Renal cortical epithelial cell (primary cell): ENCODE results near the gene SRMS. TPM values are rescaled to one million over a fixed set of nuclear protein-coding genes. Genes with fewer than 3 reads are reported as not detected.

Experiments
- DNase-seq: peaks from one replicate; pipeline ENCODE4 v3.0.0-alpha.2; 2011; ENCODE audit warnings: low read depth
- total RNA-seq: library from RNA; depleted of rRNA; stranded (reverse); fragments of >200 nt; gene quantifications from 2 replicates; pipeline ENCODE4 v1.2.3, GENCODE V29; 2014

Gene SRMS
- total RNA-seq, 1 donor from 2014 or later = not detected

DNA sequence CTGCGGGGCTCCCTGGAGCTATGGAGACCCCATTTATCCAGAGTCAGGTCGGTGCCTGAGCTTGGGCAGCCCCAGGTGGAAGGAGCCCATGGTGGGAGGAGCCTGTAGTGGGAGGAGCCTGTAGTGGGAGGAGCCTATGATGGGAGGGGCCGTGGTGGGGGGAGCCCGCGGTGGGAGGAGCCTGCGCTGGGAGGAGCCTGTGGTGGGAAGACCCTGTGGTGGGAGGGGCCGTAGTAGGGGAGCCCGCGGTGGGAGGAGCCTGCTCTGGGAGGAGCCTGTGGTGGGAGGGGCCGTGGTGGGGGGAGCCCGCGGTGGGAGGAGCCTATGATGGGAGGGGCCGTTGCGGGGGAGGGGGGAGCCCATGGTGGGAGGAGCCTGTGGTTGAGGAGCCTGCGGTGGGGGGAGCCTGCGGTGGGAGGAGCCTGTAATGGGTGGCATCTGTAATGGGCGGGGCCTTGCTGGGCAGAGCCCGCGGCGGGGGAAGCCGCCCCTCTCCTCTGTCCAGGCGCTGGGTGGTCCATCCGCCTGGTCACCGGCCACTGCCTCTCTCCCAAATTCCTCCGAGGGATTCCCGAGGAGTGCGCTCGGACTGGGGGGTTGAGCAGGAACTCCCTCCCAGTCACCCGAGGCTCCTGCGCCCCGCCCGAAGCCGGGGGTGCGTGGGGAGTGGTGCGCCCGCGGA lies 5.8 kb upstream of the SRMS start:
- peak; percentile 25 for DNase-seq

DNA sequence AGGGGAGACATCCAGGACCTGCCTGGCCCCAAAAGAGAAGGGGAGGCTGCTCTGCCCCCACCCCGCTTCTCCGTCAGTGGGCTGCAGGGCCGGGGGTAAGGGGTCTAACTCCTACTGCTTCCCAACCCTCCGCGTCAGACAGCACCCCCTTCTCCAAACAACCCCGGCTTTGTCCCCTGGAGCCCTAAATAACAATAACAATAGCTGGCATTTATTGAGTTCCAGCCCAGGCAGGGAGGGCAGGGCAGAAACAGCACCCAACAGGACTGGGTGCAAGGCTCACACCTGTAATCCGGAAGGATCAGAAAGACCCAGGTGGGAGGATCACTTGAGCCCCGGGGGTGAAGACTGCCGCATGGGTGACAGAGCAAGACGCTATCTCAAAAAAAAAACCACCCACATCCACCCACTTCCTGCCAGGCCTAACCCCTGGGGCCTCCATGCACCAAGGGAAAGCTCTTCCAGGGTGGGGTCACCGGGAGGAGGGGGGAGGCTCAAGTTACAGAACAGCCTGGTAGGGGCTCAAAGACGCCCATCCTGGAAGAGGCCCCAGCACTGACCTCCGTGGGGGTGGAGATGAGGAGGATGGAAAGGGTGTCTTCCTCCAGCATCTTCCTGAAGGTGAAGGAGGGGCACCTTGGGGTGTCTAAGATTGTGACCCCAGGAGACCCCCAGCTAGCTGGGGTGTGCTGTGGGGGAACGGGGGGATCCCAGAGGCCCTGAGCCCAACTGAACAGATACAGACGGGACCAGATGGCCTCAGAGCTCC lies 5.1 kb upstream of the SRMS start:
- DNase-seq = no peak

DNA sequence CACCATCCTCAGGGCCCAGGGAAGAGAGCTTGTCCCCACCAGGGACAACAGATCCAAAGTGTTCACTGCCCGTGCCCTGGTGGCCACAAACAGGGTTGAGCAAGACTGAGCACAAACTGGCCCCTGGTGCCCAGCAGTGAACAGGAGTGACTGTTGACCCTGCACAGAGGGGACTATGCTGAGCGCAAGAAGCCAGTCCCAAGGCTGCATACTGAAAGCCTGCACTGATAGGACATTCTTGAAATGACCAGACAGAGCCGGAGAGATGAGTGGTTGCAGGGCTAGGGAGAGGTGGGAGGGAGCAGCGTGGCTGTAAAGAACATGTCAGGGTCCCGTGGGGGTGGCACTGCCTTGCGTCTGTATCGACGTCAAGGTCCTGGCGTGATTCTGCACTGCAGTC lies 3.5 kb upstream of the SRMS start:
- no peak for DNase-seq

DNA sequence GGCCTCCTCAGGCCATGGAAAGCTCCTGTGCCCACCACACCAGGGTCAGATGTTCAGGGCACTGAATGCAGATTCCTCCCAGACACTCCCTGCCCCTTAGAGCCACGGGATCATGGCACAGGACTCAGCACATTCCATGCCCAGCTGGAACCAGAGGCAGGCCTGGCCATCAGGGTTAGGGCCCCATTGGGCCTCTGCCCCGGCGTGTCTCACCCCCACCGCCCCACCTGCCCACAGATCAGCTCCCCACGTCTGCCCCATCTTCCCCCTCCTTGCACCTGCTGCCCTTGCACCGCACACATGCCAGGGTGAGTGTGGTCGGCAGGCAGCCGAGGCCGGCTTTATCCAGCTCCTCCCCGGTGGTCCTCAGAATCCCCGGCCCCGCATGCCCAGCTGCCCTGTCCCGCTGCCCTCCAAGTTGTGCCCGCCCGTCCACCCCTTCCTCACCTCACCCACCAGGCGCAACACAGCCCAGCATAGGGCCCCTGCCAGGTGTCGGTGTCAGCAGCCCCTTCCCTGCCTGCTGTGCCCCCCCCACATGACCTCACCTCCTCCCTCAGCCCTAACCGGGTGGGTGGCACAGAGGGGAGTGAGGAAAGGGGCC lies 2.2 kb upstream of the SRMS start:
- no peak for DNase-seq

DNA sequence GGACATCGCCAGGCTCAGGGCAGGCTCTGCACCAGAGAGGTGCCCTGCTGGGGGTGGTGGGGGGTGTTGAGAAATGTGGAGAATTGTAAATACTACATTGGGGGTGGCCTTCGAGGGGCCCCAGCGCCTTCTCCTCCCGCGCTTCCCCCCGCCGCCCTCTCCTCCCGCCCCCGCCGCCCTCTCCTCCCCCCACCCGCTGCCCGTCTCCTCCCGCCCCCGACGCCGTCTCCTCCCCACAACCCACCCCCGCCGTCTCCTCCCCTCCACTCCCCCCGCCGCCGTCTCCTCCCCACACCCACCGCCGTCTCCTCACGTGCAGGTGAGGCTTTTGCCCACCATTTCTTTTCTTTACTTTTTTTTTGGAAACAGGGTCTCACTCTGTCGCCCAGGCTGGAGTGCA lies 1.5 kb upstream of the SRMS start:
- DNase-seq = no peak

DNA sequence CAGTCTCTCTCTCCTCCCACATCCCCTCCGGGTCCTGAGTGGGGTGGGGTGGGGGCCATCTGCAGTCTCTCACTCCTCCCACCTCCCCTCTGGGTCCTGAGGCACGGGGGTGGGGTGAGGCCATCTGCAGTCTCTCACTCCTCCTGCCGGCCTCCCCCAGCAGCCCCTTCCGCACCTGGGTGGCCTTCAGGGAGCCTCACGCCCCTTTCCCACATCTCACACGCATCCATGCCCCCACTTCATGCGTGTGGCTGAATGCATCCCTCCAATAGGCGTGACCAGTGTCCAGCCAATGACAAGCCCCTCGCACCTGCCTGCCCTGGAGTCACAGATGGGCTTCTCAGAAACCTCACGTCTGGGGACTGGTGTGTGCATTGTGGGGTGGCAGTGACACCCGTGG lies 993 bp upstream of the SRMS start:
- DNase-seq = no peak

DNA sequence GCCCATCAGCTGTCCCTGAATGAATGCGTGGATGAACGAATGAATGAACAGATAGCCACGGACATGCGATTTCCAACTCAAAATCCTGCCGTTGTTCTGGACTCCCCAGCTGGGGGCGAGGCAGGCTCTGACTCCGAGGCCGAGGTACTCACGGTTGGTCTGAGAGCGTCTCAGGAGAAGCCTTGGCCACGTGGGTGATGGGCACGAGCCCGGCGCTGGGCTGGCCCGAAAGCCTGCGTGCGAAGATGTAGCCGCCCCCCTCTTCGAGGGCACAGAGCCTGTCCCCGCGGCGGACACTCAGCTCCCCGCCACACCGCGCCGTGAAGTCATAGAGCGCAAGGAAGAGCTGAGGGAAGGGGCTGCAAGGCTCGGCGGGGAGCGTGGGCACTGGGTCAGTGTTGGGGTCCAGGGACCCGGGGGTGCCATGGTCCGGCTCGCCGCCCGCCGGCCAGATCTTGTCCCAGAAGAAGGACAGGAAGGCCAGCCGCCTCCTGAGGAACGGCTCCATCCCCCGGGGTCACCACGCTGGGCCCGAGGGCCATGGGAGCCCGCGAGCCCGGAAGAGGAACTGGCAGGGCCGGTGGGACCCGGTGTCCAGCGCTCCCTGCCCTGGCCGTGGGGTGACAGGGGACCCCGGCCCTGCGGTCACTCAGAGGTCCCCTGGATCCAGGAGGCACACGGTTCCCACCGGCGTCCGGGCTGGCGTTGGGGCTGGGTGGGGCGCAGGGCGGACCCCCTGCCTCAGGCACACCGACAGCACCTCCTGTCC lies 409 bp downstream of the SRMS start:
- DNase-seq = no peak

DNA sequence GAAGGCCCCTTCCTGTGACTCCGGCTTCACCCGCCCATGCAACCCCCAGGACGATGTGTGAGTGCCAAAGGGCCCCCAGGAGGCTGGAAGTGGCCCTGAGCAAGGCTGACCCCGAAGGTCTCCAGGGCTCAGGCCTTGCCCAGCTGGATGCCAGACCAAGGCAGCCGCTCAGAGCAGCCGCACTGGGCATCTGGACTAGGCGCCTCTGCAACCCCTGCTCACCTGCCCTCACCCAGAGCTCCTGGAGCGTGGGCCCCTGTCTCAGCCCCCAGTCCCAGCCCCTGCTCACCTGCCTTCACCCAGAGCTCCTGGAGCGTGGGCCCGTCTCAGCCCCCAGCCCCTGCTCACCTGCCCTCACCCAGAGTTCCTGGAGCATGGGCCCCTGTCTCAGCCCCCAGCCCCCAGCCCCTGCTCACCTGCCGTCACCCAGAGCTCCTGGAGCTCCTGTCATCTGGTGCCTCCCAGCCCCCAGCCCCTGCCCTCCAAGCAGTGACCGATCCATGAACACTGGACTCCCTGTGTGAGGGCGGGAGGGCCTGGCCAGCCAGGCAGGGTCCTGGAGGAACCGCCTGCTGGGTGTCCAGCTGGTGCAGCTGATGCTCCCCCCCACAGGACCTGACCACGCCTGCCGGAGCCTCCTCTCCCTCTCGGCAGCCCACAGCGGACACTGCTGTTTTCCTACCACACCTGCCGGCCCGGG lies 1.1 kb downstream of the SRMS start:
- DNase-seq = no peak

DNA sequence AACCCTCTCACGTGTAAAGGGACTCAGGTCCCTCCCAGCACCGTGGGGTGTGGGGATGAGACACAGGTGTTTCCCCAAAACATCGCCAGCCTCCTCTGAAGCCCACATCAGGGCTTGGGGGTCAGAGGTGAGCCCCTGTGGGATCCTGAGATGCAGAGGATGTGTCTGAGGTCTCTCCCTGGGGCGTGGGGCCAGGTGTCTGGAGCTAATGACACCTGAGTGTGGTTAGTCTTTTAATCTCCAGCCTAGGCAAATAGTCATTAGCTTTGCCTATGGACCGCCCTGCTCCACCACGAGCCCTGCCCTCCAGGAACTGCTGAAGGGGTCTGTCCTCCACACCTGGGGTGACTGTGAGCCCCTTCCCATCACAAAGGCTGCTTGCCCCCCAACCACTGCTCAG lies 1.7 kb downstream of the SRMS start:
- no peak for DNase-seq

DNA sequence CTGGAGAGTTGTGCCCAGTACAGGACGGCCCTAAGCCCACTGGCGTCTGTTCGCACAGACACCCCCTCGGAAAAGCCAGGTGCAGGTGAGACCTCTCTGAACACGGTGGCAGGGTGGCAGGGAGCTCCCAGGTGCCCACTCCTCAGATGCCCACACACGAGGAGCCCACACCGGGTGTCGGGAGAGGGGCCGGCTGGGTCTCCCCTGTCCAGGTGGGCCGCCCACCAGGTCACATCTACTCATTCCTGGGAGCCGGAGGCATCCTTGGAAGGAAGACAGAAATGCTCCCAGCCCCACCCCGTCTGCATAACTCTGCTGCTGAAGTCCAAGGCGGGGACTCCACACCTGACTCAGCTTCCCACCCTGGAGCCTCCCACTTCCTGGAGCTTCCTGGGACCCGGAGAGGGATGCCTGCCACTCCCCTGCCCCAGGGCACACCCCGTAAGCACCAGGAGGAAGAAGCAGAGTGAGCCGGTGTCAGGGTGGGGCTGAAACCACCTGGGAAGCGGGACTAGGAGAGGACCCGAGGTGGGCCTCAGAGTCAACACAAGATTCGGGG lies 2.5 kb downstream of the SRMS start:
- DNase-seq = peak; percentile 33

DNA sequence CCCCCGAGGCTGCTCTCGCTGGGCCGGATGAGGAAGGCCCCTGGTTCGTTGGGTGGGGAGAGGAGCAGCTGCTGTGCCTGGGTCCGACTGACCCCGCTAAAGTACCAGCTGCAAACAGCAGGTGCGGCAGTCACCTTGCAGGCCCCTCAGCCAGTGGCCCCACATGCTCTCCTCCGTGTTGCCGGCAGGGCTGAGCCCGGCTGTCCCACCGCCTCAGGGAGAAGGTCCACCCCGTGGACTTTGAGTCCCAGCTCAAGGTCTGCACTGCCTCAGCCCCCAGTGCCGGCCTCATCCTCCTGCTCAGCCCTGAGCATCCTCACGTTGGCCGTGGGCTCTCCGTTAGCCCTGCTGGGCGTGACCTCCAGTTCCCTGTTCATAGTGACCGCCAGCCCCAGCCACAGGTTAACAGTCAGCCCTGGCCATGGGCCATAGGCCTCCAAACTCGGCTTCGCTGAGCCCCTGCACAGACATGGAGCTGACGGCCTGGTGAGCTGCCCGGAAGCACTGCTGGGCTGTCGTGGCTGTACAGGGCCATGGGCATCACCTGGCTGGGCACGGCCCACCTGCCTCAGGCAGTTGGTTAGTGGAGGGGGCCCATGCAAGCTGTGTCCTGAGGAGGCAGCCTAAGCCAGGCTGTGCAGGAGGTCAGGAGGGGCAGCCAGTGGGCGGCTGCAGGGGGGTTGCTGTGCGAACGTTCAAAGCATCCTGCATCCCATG lies 3.1 kb downstream of the SRMS start:
- DNase-seq = no peak

DNA sequence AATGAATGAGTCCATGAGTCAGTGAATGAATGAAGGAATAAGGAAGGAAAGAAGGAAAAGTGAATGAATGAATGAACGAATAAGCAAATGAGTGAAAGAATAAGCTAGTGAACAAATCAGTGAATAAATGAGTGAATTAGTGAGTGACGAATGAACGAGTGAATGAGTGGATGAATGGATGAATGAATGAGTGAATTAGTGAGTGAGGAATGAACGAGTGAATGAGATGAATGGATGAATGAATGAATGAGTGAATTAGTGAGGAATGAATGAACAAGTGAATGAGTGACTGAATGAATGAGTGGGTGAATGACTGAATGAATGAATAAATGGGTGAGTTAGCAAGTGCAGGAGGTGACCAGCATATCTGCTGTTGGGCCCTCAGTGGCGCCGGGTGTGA lies 3.8 kb downstream of the SRMS start:
- DNase-seq = no peak

DNA sequence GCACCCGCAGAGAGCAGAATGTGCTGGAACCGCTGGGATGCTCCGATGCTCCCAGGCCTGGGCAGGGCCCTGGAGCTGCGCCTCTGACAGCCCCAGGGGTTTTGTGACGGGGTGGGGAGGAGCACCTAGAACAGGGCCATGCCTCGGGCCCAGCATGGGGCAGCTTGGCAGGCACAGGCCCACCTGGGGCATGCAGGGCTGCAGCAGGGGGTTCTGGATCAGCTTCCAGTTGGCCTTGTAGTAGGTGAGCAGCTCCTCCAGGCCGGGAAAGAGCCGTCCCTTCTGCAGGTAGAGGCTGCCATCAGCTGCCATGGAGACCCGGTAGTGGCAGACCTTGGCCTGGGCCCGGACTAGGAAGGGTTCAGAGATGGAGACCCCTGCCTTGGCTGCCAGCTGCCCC lies 4.4 kb downstream of the SRMS start:
- no peak for DNase-seq

DNA sequence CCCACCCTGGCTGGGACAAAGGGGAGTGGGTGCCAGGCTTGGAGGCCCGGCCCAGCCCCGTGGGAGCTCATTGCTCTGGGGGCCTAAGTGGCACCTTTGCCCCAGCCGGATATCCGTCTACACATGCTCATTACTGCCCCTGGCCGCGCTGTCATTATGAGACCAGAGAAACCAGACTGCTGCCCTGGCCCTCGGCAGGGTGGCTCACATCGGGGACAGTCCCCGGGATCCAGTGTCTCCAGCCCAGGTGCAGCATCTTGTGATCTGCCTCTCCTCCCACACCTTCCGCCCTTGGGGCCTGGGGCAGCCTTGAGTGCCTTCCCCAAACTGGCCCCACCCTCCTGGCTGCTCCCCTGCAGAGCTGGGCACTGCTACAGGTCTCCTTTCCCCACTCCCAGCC lies 4.9 kb downstream of the SRMS start:
- DNase-seq = no peak

DNA sequence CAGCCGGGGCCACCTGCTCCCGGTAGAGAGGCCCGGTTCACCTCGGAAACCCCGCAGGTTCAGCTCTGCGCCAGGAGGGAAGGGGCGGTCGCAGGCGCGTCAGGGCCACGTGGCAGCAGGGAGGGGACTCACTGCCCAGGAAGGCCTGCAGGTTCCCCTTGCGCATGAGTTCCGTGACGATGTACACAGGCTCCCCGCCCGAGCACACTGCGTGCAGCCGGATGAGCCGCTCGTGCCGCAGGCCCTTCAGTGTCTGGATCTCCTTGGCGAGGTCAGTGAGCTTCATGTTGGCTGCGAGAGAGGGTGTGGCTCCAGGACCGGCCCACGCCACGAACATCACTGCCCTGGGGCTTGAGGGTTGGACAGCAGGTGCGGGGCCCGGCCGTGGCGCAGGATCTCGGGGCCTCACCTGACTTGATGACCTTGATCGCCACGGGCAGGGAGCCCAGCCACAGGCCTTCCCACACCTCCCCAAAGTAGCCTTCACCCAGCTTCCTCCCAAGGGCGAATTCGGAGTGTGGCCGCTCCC lies 5.5 kb downstream of the SRMS start:
- DNase-seq = no peak

DNA sequence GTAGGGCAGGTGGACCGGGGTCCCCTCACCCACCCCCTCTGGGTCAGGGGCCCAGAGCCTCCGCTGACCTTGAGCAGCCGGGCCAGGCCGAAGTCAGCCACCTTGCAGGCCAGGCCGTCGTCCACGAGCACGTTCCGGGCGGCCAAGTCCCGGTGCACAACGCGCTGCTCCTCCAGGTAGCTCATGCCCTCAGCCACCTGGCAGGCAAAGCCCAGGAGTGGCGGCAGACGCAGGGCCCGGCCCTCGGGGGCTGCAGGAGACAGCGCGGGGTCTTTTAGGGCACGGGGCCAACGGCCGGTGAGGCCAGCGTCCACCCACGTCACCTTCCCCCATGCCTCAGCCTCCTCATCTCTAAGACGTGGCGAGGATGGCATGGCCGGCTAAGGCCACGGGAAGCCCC lies 6.2 kb downstream of the SRMS start:
- no peak for DNase-seq

DNA sequence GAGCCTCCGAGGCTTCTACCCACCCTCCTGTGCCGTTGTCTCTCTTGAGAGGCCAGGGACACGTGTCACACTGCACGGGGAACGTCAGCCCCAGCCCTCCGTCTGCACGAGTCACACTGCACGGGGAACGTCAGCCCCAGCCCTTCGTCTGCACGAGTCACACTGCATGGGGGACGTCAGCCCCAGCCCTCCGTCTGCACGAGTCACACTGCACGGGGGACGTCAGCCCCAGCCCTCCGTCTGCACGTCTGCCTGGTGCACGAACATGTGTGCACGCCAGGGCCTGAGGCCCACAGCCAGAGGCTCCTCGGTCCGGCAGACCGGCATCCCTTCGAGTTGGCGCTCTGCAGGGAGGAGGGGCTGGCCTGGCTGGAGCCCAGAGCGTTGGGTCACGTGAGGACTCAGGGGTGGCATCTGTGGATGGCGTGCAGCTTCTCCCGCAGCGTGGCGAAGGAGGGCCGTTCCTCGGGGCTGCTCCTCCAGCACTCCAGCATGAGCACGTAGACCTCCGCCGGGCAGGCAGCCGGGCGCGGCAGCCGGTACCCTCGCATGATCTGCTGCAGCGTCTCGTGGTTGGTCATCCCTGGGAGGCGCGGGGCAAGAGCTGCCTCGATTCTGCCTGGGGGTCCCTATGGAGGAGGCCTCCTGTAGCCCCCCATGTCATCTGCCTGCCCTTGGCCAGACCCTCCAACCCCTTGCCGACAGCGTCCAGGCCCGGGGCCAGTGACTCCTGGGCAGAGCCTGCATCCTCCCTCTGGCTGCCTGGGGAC lies 6.9 kb downstream of the SRMS start:
- DNase-seq = no peak

DNA sequence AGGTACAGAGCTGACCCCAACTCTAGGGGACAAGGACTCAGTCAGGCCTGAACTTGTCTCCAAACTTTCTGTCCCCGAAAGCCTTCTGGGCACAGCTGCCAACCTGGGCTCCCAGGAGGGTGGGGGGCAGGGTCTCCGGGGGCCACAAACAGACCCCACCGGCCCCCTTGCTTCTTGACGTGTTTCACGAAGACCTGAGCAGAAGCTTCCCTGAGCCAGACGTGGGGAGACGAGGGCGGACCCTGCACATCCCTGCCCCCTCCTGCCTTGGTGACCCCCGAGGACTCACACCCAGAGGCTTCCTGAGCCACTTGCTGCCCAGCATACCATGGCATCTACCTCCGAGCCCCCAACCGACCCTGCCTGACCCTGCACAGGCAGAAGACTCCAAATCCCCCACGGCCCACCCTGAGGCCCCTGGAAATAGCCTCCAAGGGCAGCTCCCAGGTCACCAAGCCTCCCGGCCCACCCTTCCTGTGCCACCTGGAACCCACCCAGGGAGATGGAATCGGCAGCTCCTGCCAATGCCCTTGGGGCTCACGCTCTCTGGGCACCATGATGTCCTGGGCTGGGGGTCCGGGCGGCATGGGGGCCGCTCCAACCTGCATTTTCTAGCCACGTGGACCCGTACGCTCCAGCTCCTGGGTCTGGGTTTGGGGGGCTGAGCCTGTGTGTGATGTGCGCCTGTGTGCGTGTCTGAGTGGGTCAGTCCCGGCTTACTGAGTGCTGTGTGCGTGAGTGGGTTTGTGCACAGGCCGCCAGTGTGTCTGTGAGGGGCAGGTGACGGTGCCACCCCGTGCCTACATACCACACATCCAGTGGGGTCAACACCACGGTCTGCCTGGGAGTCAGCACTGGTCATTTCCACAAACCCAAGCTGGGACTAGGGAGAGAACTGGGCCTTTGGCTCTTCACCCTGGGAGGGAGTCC lies 7.8 kb downstream of the SRMS start:
- DNase-seq = no peak

DNA sequence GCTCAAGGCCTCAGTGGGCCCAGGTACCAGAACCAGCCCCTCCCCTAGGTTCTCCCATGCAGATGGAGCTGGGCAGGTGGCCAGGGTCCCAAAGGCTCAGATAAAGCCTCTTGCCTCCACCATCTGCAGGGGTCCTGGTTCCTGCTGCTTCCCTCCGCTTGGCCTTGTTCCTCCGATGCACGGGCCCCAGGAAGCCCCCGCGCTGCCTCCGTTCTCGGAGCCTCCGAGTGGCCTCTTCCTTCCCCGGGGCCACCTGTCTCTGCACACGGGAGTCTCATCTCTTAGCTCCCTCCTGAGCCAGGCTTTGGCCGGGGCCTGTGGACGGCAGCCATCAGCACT lies 8.5 kb downstream of the SRMS start:
- DNase-seq = no peak
